HEK293 (cell line): ENCODE measurements around the gene VAV2.
"Not testable (repeated sequence)": the region's sequence is repeated elsewhere in the genome, so short reads cannot be mapped to it uniquely, and the experiment has no call there.

Source experiments
- CTCF ChIA-PET: fragments of 350-600 bp; formaldehyde crosslinking; extraction: SDS; loops from one replicate; lab custom pipeline; 2021; ENCODE audit warnings: antibody characterized with exemption; lab: Yijun Ruan, JAX
- POLR2A ChIA-PET: fragments of 300-600 bp; formaldehyde crosslinking; extraction: SDS; loops from one replicate; lab custom pipeline; 2020; ENCODE audit warnings: antibody characterized with exemption, inconsistent platforms; lab: Yijun Ruan, JAX
- H3K27ac ChIP-seq: fragments of 200-500 bp; sonication (Bioruptor generic); 2 replicates; pipeline ENCODE4 v1.5.1; 2014; ENCODE audit warnings: low read depth, low read length, control low read depth, inconsistent platforms; ENCODE audit errors: extremely low read depth
- H3K36me3 ChIP-seq, 2 experiments: fragments of 200-500 bp in 1 of 2; sonication (Bioruptor generic) in 1 of 2; 1 replicate in 1 of 2; 2 replicates in 1 of 2; pipeline ENCODE4 v1.5.1; 2014 to 2017; ENCODE audit warnings: inconsistent platforms in 2 of 2, low read length in 2 of 2; ENCODE audit not compliant: control insufficient read depth in 2 of 2, insufficient read depth in 1 of 2
- H3K4me1 ChIP-seq: fragments of 200-500 bp; sonication (Bioruptor generic); 2 replicates; pipeline ENCODE4 v1.5.1; 2014; ENCODE audit warnings: mild to moderate bottlenecking, low read length, inconsistent platforms; ENCODE audit not compliant: control insufficient read depth, insufficient read depth
- H3K4me3 ChIP-seq: 2 replicates; pipeline ENCODE4 v1.5.1; 2011; ENCODE audit warnings: low read depth, mild to moderate bottlenecking, control low read depth, low read length, moderate library complexity
- H3K9me3 ChIP-seq: fragments of 200-500 bp; sonication (Bioruptor generic); 2 replicates; pipeline ENCODE4 v1.5.1; 2014; ENCODE audit warnings: low read depth, low read length, inconsistent platforms; ENCODE audit not compliant: control insufficient read depth, insufficient read depth
- BCL11A ChIP-seq: fragments of 450-650 bp; formaldehyde crosslinking; IDR thresholded peaks from 2 replicates; pipeline ENCODE4 v1.5.1; 2016; ENCODE audit warnings: low read depth, missing biosample characterization, missing genetic modification characterization
- EGR2 ChIP-seq: fragments of 450-650 bp; formaldehyde crosslinking; IDR thresholded peaks from 2 replicates; pipeline ENCODE4 v1.5.1; 2016; ENCODE audit warnings: low read depth, missing biosample characterization, missing genetic modification characterization
- GLI4 ChIP-seq: fragments of 450-650 bp; formaldehyde crosslinking; IDR thresholded peaks from 2 replicates; pipeline ENCODE4 v1.5.1; 2016; ENCODE audit warnings: missing biosample characterization, missing genetic modification characterization
- GLIS1 ChIP-seq: fragments of 450-650 bp; formaldehyde crosslinking; IDR thresholded peaks from 2 replicates; pipeline ENCODE4 v1.5.1; 2016; ENCODE audit warnings: missing biosample characterization, missing genetic modification characterization
- GLIS2 ChIP-seq: fragments of 450-650 bp; formaldehyde crosslinking; IDR thresholded peaks from 2 replicates; pipeline ENCODE4 v1.5.1; 2016; ENCODE audit warnings: missing biosample characterization, missing genetic modification characterization
- KLF1 ChIP-seq: fragments of 450-650 bp; formaldehyde crosslinking; IDR thresholded peaks from 2 replicates; pipeline ENCODE4 v1.5.1; 2016; ENCODE audit warnings: missing biosample characterization, missing genetic modification characterization
- KLF8 ChIP-seq: fragments of 450-650 bp; formaldehyde crosslinking; IDR thresholded peaks from 2 replicates; pipeline ENCODE4 v1.5.1; 2016; ENCODE audit warnings: missing biosample characterization, missing genetic modification characterization
- KLF9 ChIP-seq: fragments of 450-650 bp; formaldehyde crosslinking; IDR thresholded peaks from 2 replicates; pipeline ENCODE4 v1.5.1; 2016; ENCODE audit warnings: missing biosample characterization, missing genetic modification characterization, low read depth
- MYNN ChIP-seq: fragments of 450-650 bp; formaldehyde crosslinking; IDR thresholded peaks from 2 replicates; pipeline ENCODE4 v1.5.1; 2016; ENCODE audit warnings: missing biosample characterization, missing genetic modification characterization, borderline replicate concordance
- MZF1 ChIP-seq: fragments of 450-650 bp; formaldehyde crosslinking; IDR thresholded peaks from 2 replicates; pipeline ENCODE4 v1.5.1; 2017; ENCODE audit warnings: missing biosample characterization, missing genetic modification characterization, borderline replicate concordance
- RBAK ChIP-seq: fragments of 450-650 bp; formaldehyde crosslinking; IDR thresholded peaks from 2 replicates; pipeline ENCODE4 v1.5.1; 2016; ENCODE audit warnings: missing biosample characterization, missing genetic modification characterization
- SCRT1 ChIP-seq: fragments of 450-650 bp; formaldehyde crosslinking; IDR thresholded peaks from 2 replicates; pipeline ENCODE4 v1.5.1; 2016; ENCODE audit warnings: missing biosample characterization, missing genetic modification characterization, borderline replicate concordance
- TRIM28 ChIP-seq: IDR thresholded peaks from 2 replicates; pipeline ENCODE4 v1.6.1; 2011; ENCODE audit warnings: low read length, control low read depth, borderline replicate concordance
- ZBTB11 ChIP-seq: fragments of 450-650 bp; formaldehyde crosslinking; conservative IDR thresholded peaks from 2 replicates; pipeline ENCODE4 v1.5.1; 2016; ENCODE audit warnings: low read depth, missing biosample characterization, missing genetic modification characterization
- ZBTB17 ChIP-seq: fragments of 450-650 bp; formaldehyde crosslinking; IDR thresholded peaks from 2 replicates; pipeline ENCODE4 v1.5.1; 2016; ENCODE audit warnings: missing biosample characterization, missing genetic modification characterization
- ZBTB49 ChIP-seq: fragments of 450-650 bp; formaldehyde crosslinking; IDR thresholded peaks from 2 replicates; pipeline ENCODE4 v1.5.1; 2016; ENCODE audit warnings: missing biosample characterization, missing genetic modification characterization, low read depth
- ZFP3 ChIP-seq: fragments of 450-650 bp; formaldehyde crosslinking; IDR thresholded peaks from 2 replicates; pipeline ENCODE4 v1.5.1; 2016; ENCODE audit warnings: low read depth, missing biosample characterization, missing genetic modification characterization
- ZNF133 ChIP-seq: fragments of 450-650 bp; formaldehyde crosslinking; IDR thresholded peaks from 2 replicates; pipeline ENCODE4 v1.5.1; 2016; ENCODE audit warnings: missing biosample characterization, missing genetic modification characterization
- ZNF302 ChIP-seq: fragments of 450-650 bp; formaldehyde crosslinking; IDR thresholded peaks from 2 replicates; pipeline ENCODE4 v1.5.1; 2016; ENCODE audit warnings: missing biosample characterization, missing genetic modification characterization, low read depth
- ZNF473 ChIP-seq: fragments of 450-650 bp; formaldehyde crosslinking; IDR thresholded peaks from 2 replicates; pipeline ENCODE4 v1.5.1; 2017; ENCODE audit warnings: missing biosample characterization, missing genetic modification characterization
- ZNF48 ChIP-seq: fragments of 450-650 bp; formaldehyde crosslinking; IDR thresholded peaks from 2 replicates; pipeline ENCODE4 v1.5.1; 2016; ENCODE audit warnings: missing biosample characterization, missing genetic modification characterization
- ZNF521 ChIP-seq: fragments of 450-650 bp; formaldehyde crosslinking; IDR thresholded peaks from 2 replicates; pipeline ENCODE4 v1.5.1; 2017; ENCODE audit warnings: missing biosample characterization, mild to moderate bottlenecking, missing genetic modification characterization
- ZNF561 ChIP-seq: fragments of 450-650 bp; IDR thresholded peaks from 2 replicates; pipeline ENCODE4 v1.5.1; 2018; ENCODE audit warnings: missing biosample characterization, missing genetic modification characterization, borderline replicate concordance
- ZNF596 ChIP-seq: fragments of 450-650 bp; IDR thresholded peaks from 2 replicates; pipeline ENCODE4 v1.5.0; 2018; ENCODE audit warnings: missing biosample characterization, mild to moderate bottlenecking, missing genetic modification characterization, moderate library complexity
- ZNF658 ChIP-seq: fragments of 450-650 bp; formaldehyde crosslinking; IDR thresholded peaks from 2 replicates; pipeline ENCODE4; 2016; ENCODE audit warnings: missing biosample characterization, missing genetic modification characterization
- ZNF677 ChIP-seq: fragments of 450-650 bp; IDR thresholded peaks from 2 replicates; pipeline ENCODE4 v1.5.0; 2018; ENCODE audit warnings: missing biosample characterization, mild to moderate bottlenecking, missing genetic modification characterization, moderate library complexity
- ZXDB ChIP-seq: fragments of 450-650 bp; formaldehyde crosslinking; IDR thresholded peaks from 2 replicates; pipeline ENCODE4 v1.5.1; 2016; ENCODE audit warnings: missing biosample characterization, missing genetic modification characterization

Gene VAV2

GRCh38 chr9:133989625-133990365 lies 2.3 kb downstream of the VAV2 start:
- no peak overlapping the region for H3K4me3 ChIP-seq
- H3K27ac ChIP-seq, result no peak overlapping the region
- CTCF ChIA-PET, result interaction anchor here (1.9 kb wide), 1 partner anchor 207 kb away, joined by 13 read pairs; no protein-coding TSS in a partner anchor
- H3K9me3 ChIP-seq, result no peaks in the 10 kb centered on the region
- POLR2A ChIA-PET, result interaction anchor here (1.2 kb wide), 1 partner anchor 97 kb away, joined by 3 read pairs; no protein-coding TSS in a partner anchor
- TF ChIP-seq MZF1 (tag by site-specific recombination), result no peak
- no peak for TF ChIP-seq ZNF133 (tag by site-specific recombination)
- no peak for TF ChIP-seq ZXDB
- no peak for TF ChIP-seq ZNF473 (tag by site-specific recombination)
- TF ChIP-seq BCL11A, result no peak
- no peak for TF ChIP-seq ZNF302
- no peak for TF ChIP-seq KLF1 (tag by site-specific recombination)
- no peak for TF ChIP-seq RBAK (tag by site-specific recombination)
- TF ChIP-seq ZNF521 (tag by site-specific recombination), result no peak
- TF ChIP-seq GLIS1 (tag by site-specific recombination), result no peak
- no peak for TF ChIP-seq ZBTB49
- no peak for TF ChIP-seq KLF9 (tag by site-specific recombination)
- no peak for TF ChIP-seq ZBTB11 (tag by site-specific recombination)
- no peak for TF ChIP-seq ZFP3 (tag by site-specific recombination)
- no peak for TF ChIP-seq ZNF561 (tag by site-specific recombination)
- H3K36me3 ChIP-seq, result no peaks in the 10 kb centered on the region
- H3K4me1 ChIP-seq, result peaks cover 8% of the 10 kb centered on the region; the same call in 1 of the 2 replicates

GRCh38 chr9:133988771-133989170 lies 3.4 kb downstream of the VAV2 start:
- H3K9me3 ChIP-seq, POLR2A ChIA-PET, H3K27ac ChIP-seq, H3K36me3 ChIP-seq, CTCF ChIA-PET, H3K4me1 ChIP-seq, H3K4me3 ChIP-seq: not testable (repeated sequence)
- peak; percentile 19; the same call in 1 of the 2 replicates for TF ChIP-seq KLF1 (tag by site-specific recombination)

GRCh38 chr9:133987946-133988665 lies 4.0 kb downstream of the VAV2 start:
- Histone ChIP-seq H3K27ac (no peak overlapping the region), H3K9me3 (no peaks in the 10 kb centered on the region), H3K4me1 (peaks cover 3% of the 10 kb centered on the region; the same call in 1 of the 2 replicates), H3K36me3 (no peaks in the 10 kb centered on the region), H3K4me3 (no peak overlapping the region)
- CTCF ChIA-PET, result no interaction called here
- POLR2A ChIA-PET, result no interaction called here
- TF ChIP-seq ZBTB17 (tag by site-specific recombination) (no peak), SCRT1 (tag by site-specific recombination) (no peak), GLI4 (no peak), ZNF658 (tag by site-specific recombination) (no peak), ZNF48 (tag by site-specific recombination) (no peak), ZNF677 (tag by site-specific recombination) (no peak), KLF8 (tag by site-specific recombination) (no peak), MYNN (tag by site-specific recombination) (no peak), EGR2 (tag by site-specific recombination) (no peak), ZNF596 (tag by site-specific recombination) (no peak), GLIS2 (tag by site-specific recombination) (no peak), TRIM28 (no peak)
